Central memory CD8-positive, alpha-beta T cell (primary cell): Measurements from ENCODE around the gene ST6GALNAC3.
"Not testable (repeated sequence)": the region's sequence is repeated elsewhere in the genome, so short reads cannot be mapped to it uniquely, and the experiment has no call there.

ENCODE experiments used
- ATAC-seq: fragments of 150-1000 bp; cut with Tn5 transposase; replicated peaks from 2 replicates; pipeline ENCODE4 v1.10.0; 2022; ENCODE audit warnings: mild to moderate bottlenecking, moderate FRiP score, moderate number of reproducible peaks; ENCODE audit not compliant: poor library complexity, severe bottlenecking; ENCODE audit errors: extremely low read depth
- DNase-seq, 2 donors: peaks; one replicate each; pipeline ENCODE4 v3.0.0; 2021; ENCODE audit warnings: low spot score in 2 of 2
- H3K27ac Mint-ChIP-seq: one replicate; pipeline ENCODE4 v1.8.0; 2022; ENCODE audit warnings: low read depth, mild to moderate bottlenecking, moderate library complexity, mixed read lengths
- H3K27me3 Mint-ChIP-seq: one replicate; pipeline ENCODE4 v1.8.0; 2022; ENCODE audit warnings: mixed read lengths
- H3K36me3 Mint-ChIP-seq: one replicate; pipeline ENCODE4 v1.8.0; 2022; ENCODE audit warnings: mild to moderate bottlenecking, moderate library complexity, mixed read lengths; ENCODE audit not compliant: insufficient read depth
- H3K4me1 Mint-ChIP-seq: one replicate; pipeline ENCODE4 v1.8.0; 2022; ENCODE audit warnings: mixed read lengths
- H3K4me3 Mint-ChIP-seq: one replicate; pipeline ENCODE4 v1.8.0; 2022; ENCODE audit warnings: mild to moderate bottlenecking, moderate library complexity, mixed read lengths
- H3K9me3 Mint-ChIP-seq: one replicate; pipeline ENCODE4 v1.8.0; 2022; ENCODE audit warnings: mixed read lengths

Gene ST6GALNAC3

GRCh38 chr1:76335882-76336281 lies 261.3 kb downstream of the ST6GALNAC3 start:
- Mint-ChIP-seq H3K4me1 (no peaks in the 10 kb centered on the region), H3K36me3 (no peaks in the 10 kb centered on the region), H3K9me3 (no peaks in the 10 kb centered on the region), H3K4me3 (no peak overlapping the region), H3K27ac (no peak overlapping the region), H3K27me3 (no peaks in the 10 kb centered on the region)
- no peak for DNase-seq
- no peak for ATAC-seq

GRCh38 chr1:76336931-76337371 lies 262.4 kb downstream of the ST6GALNAC3 start:
- no peak for DNase-seq
- H3K9me3 Mint-ChIP-seq = no peaks in the 10 kb centered on the region
- no peak for ATAC-seq
- H3K27me3 Mint-ChIP-seq = no peaks in the 10 kb centered on the region
- H3K4me3 Mint-ChIP-seq = no peak overlapping the region
- no peaks in the 10 kb centered on the region for H3K4me1 Mint-ChIP-seq
- no peak overlapping the region for H3K27ac Mint-ChIP-seq
- H3K36me3 Mint-ChIP-seq = no peaks in the 10 kb centered on the region

GRCh38 chr1:76337542-76338219 lies 263.1 kb downstream of the ST6GALNAC3 start:
- no peaks in the 10 kb centered on the region for H3K27me3 Mint-ChIP-seq
- H3K4me3 Mint-ChIP-seq = no peak overlapping the region

GRCh38 chr1:76340056-76340455 lies 265.5 kb downstream of the ST6GALNAC3 start:
- H3K36me3 Mint-ChIP-seq = no peaks in the 10 kb centered on the region
- no peaks in the 10 kb centered on the region for H3K4me1 Mint-ChIP-seq
- H3K27ac Mint-ChIP-seq = no peak overlapping the region
- no peaks in the 10 kb centered on the region for H3K27me3 Mint-ChIP-seq
- ATAC-seq (no peak), DNase-seq (no peak)
- H3K4me3 Mint-ChIP-seq = no peak overlapping the region
- H3K9me3 Mint-ChIP-seq = no peaks in the 10 kb centered on the region

More at GRCh38 chr1:76337542-76338219, 263.1 kb downstream of the ST6GALNAC3 start:
- Mint-ChIP-seq H3K9me3 (no peaks in the 10 kb centered on the region), H3K27ac (no peak overlapping the region), H3K36me3 (no peaks in the 10 kb centered on the region), H3K4me1 (no peaks in the 10 kb centered on the region)
- DNase-seq = no peak
- no peak for ATAC-seq

GRCh38 chr1:76341816-76342215 lies 267.3 kb downstream of the ST6GALNAC3 start:
- not testable (repeated sequence) for DNase-seq, H3K36me3 Mint-ChIP-seq, H3K4me1 Mint-ChIP-seq, H3K27me3 Mint-ChIP-seq, H3K27ac Mint-ChIP-seq, ATAC-seq, H3K9me3 Mint-ChIP-seq, H3K4me3 Mint-ChIP-seq

GRCh38 chr1:76343356-76343755 lies 268.8 kb downstream of the ST6GALNAC3 start:
- DNase-seq (no peak), ATAC-seq (no peak)
- Mint-ChIP-seq H3K9me3 (no peaks in the 10 kb centered on the region), H3K36me3 (no peaks in the 10 kb centered on the region), H3K4me1 (no peaks in the 10 kb centered on the region), H3K27me3 (no peaks in the 10 kb centered on the region), H3K4me3 (no peak overlapping the region), H3K27ac (no peak overlapping the region)

- no peak overlapping the region for H3K4me3 Mint-ChIP-seq
- no peaks in the 10 kb centered on the region for H3K9me3 Mint-ChIP-seq
- DNase-seq = no peak
- no peaks in the 10 kb centered on the region for H3K4me1 Mint-ChIP-seq
- ATAC-seq = no peak
- no peak overlapping the region for H3K27ac Mint-ChIP-seq
- H3K36me3 Mint-ChIP-seq = no peaks in the 10 kb centered on the region
- H3K27me3 Mint-ChIP-seq = no peaks in the 10 kb centered on the region
Measured at GRCh38 chr1:76351655-76352054, 277.1 kb downstream of the ST6GALNAC3 start.

GRCh38 chr1:76352741-76353435 lies 278.3 kb downstream of the ST6GALNAC3 start:
- Mint-ChIP-seq H3K4me3 (no peak overlapping the region), H3K27ac (no peak overlapping the region), H3K9me3 (no peaks in the 10 kb centered on the region), H3K36me3 (no peaks in the 10 kb centered on the region), H3K27me3 (no peaks in the 10 kb centered on the region), H3K4me1 (no peaks in the 10 kb centered on the region)
- ATAC-seq = no peak
- DNase-seq = no peak

- Mint-ChIP-seq H3K9me3 (no peaks in the 10 kb centered on the region), H3K4me1 (no peaks in the 10 kb centered on the region), H3K27me3 (no peaks in the 10 kb centered on the region), H3K27ac (no peak overlapping the region), H3K36me3 (no peaks in the 10 kb centered on the region), H3K4me3 (no peak overlapping the region)
- ATAC-seq (no peak), DNase-seq (no peak)
Measured at GRCh38 chr1:76354236-76354635, 279.7 kb downstream of the ST6GALNAC3 start.

GRCh38 chr1:76366726-76367125 lies 292.2 kb downstream of the ST6GALNAC3 start:
- no peak overlapping the region for H3K27ac Mint-ChIP-seq
- DNase-seq (no peak), ATAC-seq (no peak)
- H3K9me3 Mint-ChIP-seq = no peaks in the 10 kb centered on the region
- H3K27me3 Mint-ChIP-seq = no peaks in the 10 kb centered on the region
- no peak overlapping the region for H3K4me3 Mint-ChIP-seq
- no peaks in the 10 kb centered on the region for H3K36me3 Mint-ChIP-seq
- H3K4me1 Mint-ChIP-seq = no peaks in the 10 kb centered on the region

- no peak overlapping the region for H3K4me3 Mint-ChIP-seq
- H3K9me3 Mint-ChIP-seq = peaks cover under 1% of the 10 kb centered on the region
- ATAC-seq (no peak), DNase-seq (no peak)
- no peaks in the 10 kb centered on the region for H3K27me3 Mint-ChIP-seq
- H3K4me1 Mint-ChIP-seq = no peaks in the 10 kb centered on the region
- H3K36me3 Mint-ChIP-seq = no peaks in the 10 kb centered on the region
- H3K27ac Mint-ChIP-seq = no peak overlapping the region
Measured at GRCh38 chr1:76371941-76372340, 297.4 kb downstream of the ST6GALNAC3 start.

- no peak for ATAC-seq
- H3K4me3 Mint-ChIP-seq = no peak overlapping the region
- H3K27me3 Mint-ChIP-seq = no peaks in the 10 kb centered on the region
- no peaks in the 10 kb centered on the region for H3K4me1 Mint-ChIP-seq
- H3K36me3 Mint-ChIP-seq = no peaks in the 10 kb centered on the region
- DNase-seq = no peak
- peaks cover 5% of the 10 kb centered on the region for H3K9me3 Mint-ChIP-seq
- H3K27ac Mint-ChIP-seq = no peak overlapping the region
Measured at GRCh38 chr1:76374086-76374485, 299.5 kb downstream of the ST6GALNAC3 start.

- Mint-ChIP-seq H3K9me3 (peaks cover 5% of the 10 kb centered on the region), H3K4me1 (no peaks in the 10 kb centered on the region), H3K4me3 (no peak overlapping the region), H3K36me3 (no peaks in the 10 kb centered on the region), H3K27ac (no peak overlapping the region), H3K27me3 (no peaks in the 10 kb centered on the region)
- DNase-seq (no peak), ATAC-seq (no peak)
Measured at GRCh38 chr1:76377247-76377646, 302.7 kb downstream of the ST6GALNAC3 start.
